Stromal cell of bone marrow (primary cell): Measurements from ENCODE around the gene TEX10.
"Not testable (repeated sequence)": the region's sequence is repeated elsewhere in the genome, so short reads cannot be mapped to it uniquely, and the experiment has no call there.

Source experiments
- DNase-seq: peaks from one replicate; pipeline ENCODE4 v3.0.0-alpha.2; 2012; ENCODE audit warnings: low read depth

Gene TEX10

DNA sequence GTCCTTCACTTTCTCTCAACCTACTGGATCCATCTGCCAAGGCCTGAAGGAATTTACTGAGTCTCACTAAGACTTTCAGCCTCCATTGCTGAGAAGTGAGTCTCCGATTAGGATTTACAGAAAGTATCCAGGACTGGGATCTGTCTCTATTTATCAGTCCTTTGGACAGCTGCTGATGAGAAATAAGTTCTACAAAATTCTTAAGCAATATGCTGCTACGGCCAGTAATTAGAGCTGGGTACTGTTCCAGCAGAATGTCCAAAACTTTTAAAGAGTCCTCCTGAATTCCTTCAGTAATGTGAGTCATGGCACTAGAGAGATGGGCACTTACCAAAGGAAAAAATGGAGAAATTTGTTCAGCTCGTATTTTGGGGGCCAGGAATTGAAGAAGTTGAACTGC lies 5.9 kb downstream of the TEX10 start:
- DNase-seq: peak; percentile 67

GRCh38 chr9:100341889-100342288 lies 10.9 kb downstream of the TEX10 start:
- no peak for DNase-seq

- DNase-seq: no peak
These were observed 12.5 kb downstream of the TEX10 start for GRCh38 chr9:100340224-100340623.

DNA sequence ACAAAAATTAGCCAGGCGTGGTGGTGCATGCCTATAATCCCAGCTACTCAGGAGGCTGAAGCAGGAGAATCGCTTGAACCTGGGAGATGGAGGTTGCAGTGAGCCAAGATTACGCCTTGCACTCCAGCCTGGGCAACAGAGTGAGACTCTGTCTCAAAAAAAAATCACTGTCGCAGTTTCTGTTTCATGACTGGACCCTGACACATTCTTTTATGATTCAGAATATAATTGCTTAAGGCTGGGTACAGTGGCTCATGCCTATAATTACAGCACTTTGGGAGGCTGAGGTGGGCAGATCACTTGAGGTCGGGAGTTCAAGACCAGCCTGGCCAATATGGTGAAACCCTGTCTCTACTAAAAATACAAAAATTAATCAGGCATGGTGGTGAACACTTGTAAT lies 14.0 kb downstream of the TEX10 start:
- not testable (repeated sequence) for DNase-seq

- DNase-seq: peak; percentile 21
These were observed 28.0 kb downstream of the TEX10 start for GRCh38 chr9:100324594-100325200.

DNA sequence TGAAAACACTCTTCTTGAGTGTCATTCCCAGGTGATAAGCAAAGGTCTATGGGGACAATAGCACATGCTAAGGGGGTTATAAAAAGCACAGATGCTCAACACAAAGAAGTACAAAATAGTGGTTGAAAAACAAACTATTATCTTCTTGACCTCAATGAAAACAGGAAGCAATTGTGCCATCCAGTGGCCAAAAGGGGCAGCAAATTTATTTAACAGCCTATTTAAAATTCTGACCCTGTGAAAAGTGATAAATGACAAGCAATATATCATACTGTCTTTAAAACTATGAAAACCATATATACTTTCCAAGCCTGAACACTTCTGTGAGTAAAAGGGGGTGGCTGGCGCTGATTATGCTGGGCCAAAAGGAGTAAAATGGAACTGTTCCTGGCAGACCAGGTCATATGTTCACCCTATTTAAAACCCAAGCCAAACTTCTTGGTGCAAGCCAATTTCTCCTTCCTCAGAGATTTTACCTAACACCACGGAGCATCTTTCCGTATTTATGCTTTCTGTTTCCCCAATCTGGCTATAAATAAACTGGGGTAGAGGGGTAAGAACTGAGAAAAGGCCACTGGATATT lies 29.7 kb downstream of the TEX10 start:
- DNase-seq: peak; percentile 28

DNA sequence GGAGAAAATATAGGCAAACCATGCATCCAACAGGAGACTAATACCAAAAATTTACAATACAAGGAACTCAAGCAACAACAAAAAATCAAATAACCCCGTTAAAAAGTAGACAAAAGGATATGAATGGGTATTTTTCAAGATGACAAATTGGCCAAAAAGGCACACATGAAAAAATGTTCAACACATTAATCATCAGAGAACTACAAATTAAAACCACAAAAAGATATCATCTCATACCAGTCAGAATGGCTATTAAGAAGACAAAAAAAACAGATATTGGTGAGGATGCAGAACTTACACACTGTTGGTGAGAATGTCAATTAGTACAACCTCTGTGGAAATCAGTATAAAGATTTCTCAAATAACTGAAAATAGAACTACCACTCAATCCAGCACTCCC lies 35.0 kb downstream of the TEX10 start:
- peak; percentile 14 for DNase-seq

GRCh38 chr9:100315561-100315960 lies 37.2 kb downstream of the TEX10 start:
- DNase-seq: no peak

GRCh38 chr9:100309992-100310391 lies 42.8 kb downstream of the TEX10 start:
- DNase-seq: peak; percentile 12

GRCh38 chr9:100308965-100309564 lies 43.7 kb downstream of the TEX10 start:
- no peak for DNase-seq

GRCh38 chr9:100307080-100307479 lies 45.7 kb downstream of the TEX10 start:
- DNase-seq: no peak

DNA sequence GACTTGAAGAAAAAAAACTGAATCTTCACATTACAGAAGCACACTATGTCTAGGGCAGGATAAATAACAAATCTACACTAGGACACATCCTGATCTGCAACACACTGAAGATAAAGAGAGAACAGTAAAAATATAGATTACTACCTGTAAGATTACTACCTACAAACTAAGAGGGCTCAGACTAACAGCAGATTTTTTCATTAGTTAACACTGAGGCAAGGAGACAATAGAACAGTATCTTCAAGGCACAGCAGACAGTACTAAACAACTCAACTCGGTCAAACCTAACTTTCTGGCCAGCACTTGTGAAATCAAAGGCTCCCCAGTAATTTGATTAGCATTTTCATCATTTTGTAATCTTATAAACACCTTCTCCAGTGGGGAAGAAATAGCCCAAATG lies 46.5 kb downstream of the TEX10 start:
- no peak for DNase-seq

GRCh38 chr9:100303747-100304146 lies 49.0 kb downstream of the TEX10 start:
- DNase-seq: no peak

- DNase-seq: no peak
These were observed 54.4 kb downstream of the TEX10 start for GRCh38 chr9:100298378-100298777.

GRCh38 chr9:100296407-100296806 lies 56.3 kb downstream of the TEX10 start:
- DNase-seq: no peak

DNA sequence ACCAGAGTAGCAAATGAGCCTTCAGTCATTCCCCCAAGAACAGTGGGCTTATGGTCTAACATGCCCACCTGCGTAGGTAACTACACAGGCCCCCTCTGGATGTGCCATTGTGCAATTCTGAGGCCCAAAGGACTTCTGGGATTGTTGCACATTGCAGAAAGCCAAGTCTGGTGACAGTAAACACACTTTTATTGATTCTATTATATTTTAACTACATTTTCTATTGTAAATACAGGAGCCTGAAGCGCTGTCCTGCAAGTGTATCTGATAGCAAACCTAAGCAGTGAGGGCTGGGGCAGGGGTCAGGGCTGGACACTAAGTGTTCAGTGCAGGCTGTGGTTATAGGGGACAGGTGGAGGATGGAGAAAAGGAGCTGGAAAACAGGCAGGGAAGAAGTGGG lies 57.5 kb downstream of the TEX10 start:
- DNase-seq: no peak

DNA sequence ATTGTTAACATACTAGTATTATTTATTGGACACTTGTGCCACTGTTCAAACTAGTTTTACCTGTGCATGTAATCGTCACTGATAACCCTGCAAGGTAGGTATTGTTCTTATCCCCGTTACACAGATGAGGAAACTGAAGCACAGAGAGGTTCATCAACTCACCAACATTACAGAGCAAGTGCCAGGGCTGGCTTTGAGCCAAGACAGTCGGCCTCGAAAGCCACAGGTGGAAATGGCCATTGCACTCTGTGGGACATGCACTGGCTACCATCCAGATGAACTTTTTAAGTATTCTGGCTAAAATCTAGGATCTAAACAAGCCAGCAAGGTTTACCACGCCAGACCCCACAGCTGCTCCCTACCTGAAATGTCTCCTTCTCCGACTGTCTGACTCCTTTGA lies 57.9 kb downstream of the TEX10 start:
- DNase-seq: no peak

DNA sequence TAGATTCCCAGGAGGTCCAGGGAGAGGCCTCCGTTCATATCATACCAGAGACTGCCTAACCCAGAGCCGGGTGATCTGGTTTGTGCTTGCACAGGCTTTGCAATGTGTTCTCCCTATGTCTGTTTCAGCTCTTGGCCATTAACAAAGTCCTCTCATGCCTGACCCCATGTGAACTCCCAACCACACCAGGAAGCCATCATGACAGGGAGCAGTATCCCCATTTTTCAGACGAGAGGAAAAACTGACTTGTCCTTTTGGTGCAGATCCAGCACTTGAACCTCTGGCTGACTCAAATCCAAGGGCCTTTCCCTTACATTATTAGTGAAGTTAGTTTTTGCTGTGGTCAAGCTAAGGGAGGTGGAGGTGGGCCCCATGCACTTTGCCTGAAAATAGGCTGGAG lies 58.4 kb downstream of the TEX10 start:
- peak; percentile 11 for DNase-seq

- DNase-seq: no peak
These were observed 60.3 kb downstream of the TEX10 start for GRCh38 chr9:100292414-100292813.

DNA sequence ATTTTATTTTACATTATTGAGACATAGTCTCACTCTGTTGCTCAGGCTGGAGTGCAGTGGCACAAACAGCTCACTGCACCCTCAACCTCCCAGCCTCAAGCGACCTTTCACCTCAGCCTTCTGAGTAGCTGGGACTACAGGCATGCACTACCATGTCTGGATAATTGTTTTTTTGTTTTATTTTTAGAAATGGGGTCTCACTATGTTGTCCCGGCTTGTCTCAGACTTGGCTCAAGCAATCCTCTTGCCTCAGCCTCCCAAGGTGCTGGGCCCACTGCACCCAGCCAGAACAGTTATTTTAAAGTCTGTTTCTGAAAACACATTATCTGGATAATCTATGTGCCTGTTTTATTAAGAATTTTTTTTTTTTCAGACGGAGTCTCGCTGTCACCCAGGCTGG lies 62.0 kb downstream of the TEX10 start:
- DNase-seq: no peak

DNA sequence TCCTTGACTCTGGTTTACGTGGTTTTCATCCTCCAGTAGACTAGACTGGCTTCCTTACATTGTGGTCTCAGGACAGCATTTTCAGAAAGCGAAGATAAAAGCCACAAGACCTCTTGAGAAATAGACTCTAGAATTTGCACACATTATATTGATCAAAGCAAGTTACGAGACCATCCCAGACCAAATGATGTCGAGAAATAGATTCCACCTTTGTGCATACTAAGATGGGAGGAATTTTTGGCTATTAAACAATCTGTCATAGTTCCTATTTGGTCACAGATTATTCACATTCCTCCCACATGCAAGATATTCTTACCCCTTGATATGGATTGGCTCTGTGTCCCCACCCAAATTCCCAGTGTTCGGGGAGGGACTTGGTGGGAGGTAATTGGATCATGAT lies 65.6 kb downstream of the TEX10 start:
- no peak for DNase-seq

DNA sequence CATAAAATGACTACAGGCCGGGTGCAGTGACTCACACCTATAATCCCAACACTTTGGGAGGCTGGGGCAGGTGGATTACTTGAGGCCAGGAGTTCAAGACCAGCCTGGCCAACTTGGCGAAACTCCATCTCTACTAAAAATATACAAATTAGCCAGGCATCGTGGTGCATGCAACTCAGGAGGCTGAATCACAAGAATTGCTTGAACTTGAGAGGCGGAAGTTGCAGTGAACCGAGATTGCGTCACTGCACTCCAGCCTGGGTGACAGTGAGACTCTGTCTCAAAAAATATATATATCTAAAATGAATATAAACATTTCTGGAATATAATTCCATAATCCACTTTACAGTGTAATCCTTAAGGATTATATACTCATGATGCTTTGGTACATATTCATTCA lies 66.5 kb downstream of the TEX10 start:
- DNase-seq: no peak

DNA sequence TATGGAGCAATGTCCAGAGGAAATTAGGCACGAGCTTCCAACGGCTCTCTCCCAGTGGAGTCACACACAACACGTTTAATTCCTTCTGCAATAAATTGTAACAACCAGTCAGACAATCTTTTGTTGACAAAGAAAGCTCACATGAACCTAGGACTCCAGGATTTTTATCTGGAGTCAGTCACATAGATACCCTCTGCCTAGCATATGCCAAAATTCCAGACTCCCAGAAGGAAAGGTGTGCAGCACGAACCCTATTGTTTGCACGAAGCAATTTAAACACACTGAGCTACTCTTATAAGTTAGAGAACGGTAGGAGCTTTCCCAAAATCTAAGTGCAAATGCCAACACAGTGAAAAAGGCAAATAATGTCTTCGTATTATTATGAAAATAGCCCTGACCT lies 67.1 kb downstream of the TEX10 start:
- no peak for DNase-seq

DNA sequence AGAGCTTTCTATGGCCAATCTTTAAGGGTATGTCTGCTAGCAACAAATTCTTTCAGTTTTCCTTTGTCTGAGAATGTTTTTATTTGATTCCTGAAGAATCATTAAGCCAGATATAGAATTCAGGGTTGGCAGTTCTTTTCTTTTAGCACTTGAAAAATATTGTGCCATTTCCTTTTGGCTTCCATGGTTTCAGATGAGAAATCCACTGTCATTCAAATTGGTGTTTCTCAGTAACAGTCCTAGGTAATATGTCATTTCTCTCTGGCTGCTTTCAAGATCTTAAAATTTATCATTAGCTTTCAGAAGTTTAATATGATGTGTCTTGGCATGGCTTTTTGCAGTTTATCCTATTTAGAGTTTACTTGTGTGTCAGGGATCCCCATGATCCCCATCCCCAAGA lies 67.7 kb downstream of the TEX10 start:
- no peak for DNase-seq
